ENCODE measurements around the gene ALPI. TPM values are rescaled to one million over a fixed set of nuclear protein-coding genes. Genes with fewer than 3 reads are reported as not detected.

Gene ALPI
- total RNA-seq, 1 donor from 2014 or later = not detected

GRCh38 chr2:232501794-232502390 lies 45.9 kb downstream of the ALPI start:
- DNase-seq = no peak

GRCh38 chr2:232502511-232502910 lies 46.6 kb downstream of the ALPI start:
- DNase-seq = no peak

- DNase-seq = peak; percentile 68
Measured at GRCh38 chr2:232502911-232503808, 47.2 kb downstream of the ALPI start.

- no peak for DNase-seq
Measured at GRCh38 chr2:232503809-232504323, 47.9 kb downstream of the ALPI start.

- DNase-seq = no peak
Measured at GRCh38 chr2:232504438-232504837, 48.5 kb downstream of the ALPI start.

GRCh38 chr2:232505856-232506255 lies 49.9 kb downstream of the ALPI start:
- no peak for DNase-seq

- DNase-seq = no peak
Measured at GRCh38 chr2:232506709-232507108, 50.8 kb downstream of the ALPI start.

- DNase-seq = no peak
Measured at GRCh38 chr2:232508251-232508650, 52.3 kb downstream of the ALPI start.

Other genes starting within 250 kb of the ALPI start
- gene ALPP, start 77.4 kb upstream of the ALPI start, total RNA-seq = not detected
- not detected for gene ALPG, start 49.3 kb upstream of the ALPI start, total RNA-seq
- gene ECEL1, start 31.7 kb downstream of the ALPI start, total RNA-seq = 0.31 TPM
- 0.82 TPM for gene PRSS56, start 64.2 kb downstream of the ALPI start, total RNA-seq
- gene CHRND, start 70.0 kb downstream of the ALPI start, total RNA-seq = 34.2 TPM
- gene CHRNG, start 83.5 kb downstream of the ALPI start, total RNA-seq = 19.5 TPM
- gene TIGD1, start 94.4 kb downstream of the ALPI start, total RNA-seq = 4.6 TPM
- gene EIF4E2, start 94.5 kb downstream of the ALPI start, total RNA-seq = 127 TPM
- 4.9 TPM for gene EFHD1, start 177.5 kb downstream of the ALPI start, total RNA-seq
- gene GIGYF2, start 241.2 kb downstream of the ALPI start, total RNA-seq = 102 TPM

All from tongue (tissue), 2 donors.